Measurements from ENCODE around the gene MRPS23.

Gene MRPS23

GRCh38 chr17:57817299-57817698 is 32.5 kb downstream of the MRPS23 start:
- H3K4me3 ChIP-seq (ENCODE audit: low read depth, low read length): no peak overlapping the region
- TF ChIP-seq CTCF (IDR thresholded peaks at IDR 0.05; ENCODE audit: low read depth, low read length) (no peak), MAX (IDR thresholded peaks at IDR 0.05; ENCODE audit: low read depth, low read length) (no peak), MYC (IDR thresholded peaks at IDR 0.05; ENCODE audit: low read depth, low read length) (no peak), POLR2A (IDR thresholded peaks at IDR 0.05; ENCODE audit: extremely low read depth, insufficient read length) (no peak)
- DNase-seq (ENCODE audit: low read depth): no peak

- no peak for DNase-seq (ENCODE audit: low read depth)
- H3K4me3 ChIP-seq (ENCODE audit: low read depth, low read length): no peak overlapping the region
- TF ChIP-seq MYC (IDR thresholded peaks at IDR 0.05; ENCODE audit: low read depth, low read length): no peak
- TF ChIP-seq MAX (IDR thresholded peaks at IDR 0.05; ENCODE audit: low read depth, low read length): no peak
- TF ChIP-seq POLR2A (IDR thresholded peaks at IDR 0.05; ENCODE audit: extremely low read depth, insufficient read length): no peak
- no peak for TF ChIP-seq CTCF (IDR thresholded peaks at IDR 0.05; ENCODE audit: low read depth, low read length)
Measured at GRCh38 chr17:57814421-57814820, 35.4 kb downstream of the MRPS23 start.

GRCh38 chr17:57811638-57812280 is 38.1 kb downstream of the MRPS23 start:
- TF ChIP-seq POLR2A (IDR thresholded peaks at IDR 0.05; ENCODE audit: extremely low read depth, insufficient read length) (no peak), MYC (IDR thresholded peaks at IDR 0.05; ENCODE audit: low read depth, low read length) (no peak), MAX (IDR thresholded peaks at IDR 0.05; ENCODE audit: low read depth, low read length) (no peak), CTCF (IDR thresholded peaks at IDR 0.05; ENCODE audit: low read depth, low read length) (no peak)
- DNase-seq (ENCODE audit: low read depth): peak; percentile 4
- no peak overlapping the region for H3K4me3 ChIP-seq (ENCODE audit: low read depth, low read length)

GRCh38 chr17:57810721-57811637 is 38.9 kb downstream of the MRPS23 start:
- TF ChIP-seq MYC (IDR thresholded peaks at IDR 0.05; ENCODE audit: low read depth, low read length) (no peak), CTCF (IDR thresholded peaks at IDR 0.05; ENCODE audit: low read depth, low read length) (no peak), POLR2A (IDR thresholded peaks at IDR 0.05; ENCODE audit: extremely low read depth, insufficient read length) (no peak), MAX (IDR thresholded peaks at IDR 0.05; ENCODE audit: low read depth, low read length) (no peak)
- H3K4me3 ChIP-seq (ENCODE audit: low read depth, low read length): no peak overlapping the region
- DNase-seq (ENCODE audit: low read depth): peak; percentile 76

GRCh38 chr17:57809879-57810278 is 40.0 kb downstream of the MRPS23 start:
- H3K4me3 ChIP-seq (ENCODE audit: low read depth, low read length): no peak overlapping the region
- DNase-seq (ENCODE audit: low read depth): no peak
- TF ChIP-seq MAX (IDR thresholded peaks at IDR 0.05; ENCODE audit: low read depth, low read length): no peak
- TF ChIP-seq POLR2A (IDR thresholded peaks at IDR 0.05; ENCODE audit: extremely low read depth, insufficient read length): no peak
- TF ChIP-seq CTCF (IDR thresholded peaks at IDR 0.05; ENCODE audit: low read depth, low read length): no peak
- no peak for TF ChIP-seq MYC (IDR thresholded peaks at IDR 0.05; ENCODE audit: low read depth, low read length)

All from NB4 (cell line).